Left cardiac atrium (tissue), 4 donors: ENCODE results near the gene ATP1A4. TPM values are rescaled to one million over a fixed set of nuclear protein-coding genes. Genes with fewer than 3 reads are reported as not detected.

Experiments
- ATAC-seq, 2 donors: fragments of 200-7000 bp; cut with Tn5 transposase; one replicate each; pipeline ENCODE4 v1.9.1; 2020; ENCODE audit warnings: mild to moderate bottlenecking in 2 of 2, moderate library complexity in 2 of 2
- DNase-seq: peaks from one replicate; pipeline ENCODE4 v3.0.0-alpha.2; 2020
- intact Hi-C, 2 donors: fragments of 100-400 bp; cut with DNase I; formaldehyde crosslinking; loops; one replicate each; pipeline versions ENCODE4 v1.14.1 to v1.15.1; 2022 to 2023
- total RNA-seq, 2 donors: library from RNA; stranded (reverse); fragmentation: NEBNext Ultra II Directional; extraction: Animal tissue kit (Norgen Biotek cat#: 25700); gene quantifications; one replicate each; pipeline ENCODE4 v1.2.1, GENCODE V29; 2021
- donor health status: DM: no; HTN: yes; CAD: no.
- donor health status: DM: no; HTN: yes; CAD: no; lungs with severe emphysema.
- donor health status: DM: yes; HTN: yes; CAD: no.
- donor health status: Dilated cardiomyopathy.

Gene ATP1A4
- total RNA-seq, 2 donors from 2014 or later = 0.13 TPM; not detected in 1

- no peak for ATAC-seq
- intact Hi-C loops = no loop called here
- DNase-seq = no peak
Measured at GRCh38 chr1:160136121-160136925, 15.1 kb upstream of the ATP1A4 start.

DNA sequence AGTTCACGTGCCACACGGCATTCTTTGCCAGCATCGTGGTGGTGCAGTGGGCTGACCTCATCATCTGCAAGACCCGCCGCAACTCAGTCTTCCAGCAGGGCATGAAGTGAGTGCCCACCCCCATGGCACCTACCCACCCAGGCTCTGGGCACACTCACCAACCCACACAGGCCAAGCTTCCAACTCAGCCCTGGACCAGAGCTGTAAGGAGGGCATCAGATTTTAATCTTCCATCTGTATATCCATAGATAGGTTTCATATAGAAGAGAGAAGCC lies 14.5 kb upstream of the ATP1A4 start:
- DNase-seq (no peak), ATAC-seq (no peak)
- intact Hi-C loops = no loop called here

DNA sequence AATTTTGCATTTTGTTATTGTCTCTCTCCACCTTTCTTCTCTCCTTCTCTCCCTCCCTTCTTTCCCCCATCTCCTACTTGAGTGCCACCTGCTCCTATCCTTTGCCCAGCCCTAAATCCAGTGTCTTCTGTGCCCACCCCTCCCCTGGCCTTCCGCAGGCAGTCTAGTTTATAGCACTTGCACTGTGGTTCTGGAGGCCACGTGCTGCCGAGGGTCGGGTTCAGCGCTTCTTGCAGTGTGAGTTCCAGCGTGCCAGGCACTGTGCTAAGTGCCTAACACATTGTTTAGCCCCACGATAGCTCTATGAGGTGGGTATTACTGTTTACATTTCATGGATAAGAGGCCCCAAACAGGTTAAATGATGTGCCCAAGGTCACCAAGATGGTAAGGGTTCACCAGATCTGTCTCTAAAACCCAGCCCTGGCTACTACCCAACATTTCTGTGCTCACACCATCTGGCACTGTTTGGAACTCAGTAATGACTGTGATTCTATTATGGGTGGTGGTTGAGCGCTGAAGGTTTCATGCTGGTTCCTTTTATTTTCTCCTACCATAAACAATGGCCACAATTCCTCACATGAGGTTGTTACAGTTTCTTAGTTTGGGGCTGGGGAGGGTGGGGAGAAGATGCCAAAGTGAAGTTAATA lies 14.1 kb upstream of the ATP1A4 start:
- ATAC-seq = peak in 1 of 2 donors; percentile 32

GRCh38 chr1:160139840-160140239 lies 11.6 kb upstream of the ATP1A4 start:
- intact Hi-C loops = no loop called here
- ATAC-seq (no peak), DNase-seq (no peak)

More for the DNA sequence above, 14.1 kb upstream of the ATP1A4 start:
- no peak for DNase-seq
- intact Hi-C loops = no loop called here

GRCh38 chr1:160143695-160144094 lies 7.7 kb upstream of the ATP1A4 start:
- intact Hi-C loops = no loop called here
- DNase-seq (no peak), ATAC-seq (no peak)

DNA sequence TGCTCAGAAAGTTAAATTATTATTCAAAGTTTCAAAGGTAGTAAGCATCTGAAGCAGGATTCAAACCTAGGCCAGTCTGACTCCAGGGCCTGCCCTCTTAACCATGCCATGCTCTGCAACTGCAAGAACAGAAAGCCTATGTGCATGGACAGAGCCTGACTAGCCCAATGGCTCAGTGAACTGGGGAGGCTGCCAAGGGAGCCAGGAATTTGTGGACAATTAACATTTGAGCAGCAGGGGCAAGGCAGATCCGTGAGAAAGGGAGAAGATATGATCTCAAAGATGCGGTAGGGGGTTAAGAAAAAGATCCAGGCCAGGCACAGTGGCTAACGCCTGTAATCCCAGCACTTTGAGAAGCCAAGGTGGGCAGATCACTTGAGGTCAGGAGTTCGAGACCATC lies 6.5 kb upstream of the ATP1A4 start:
- intact Hi-C loops = no loop called here

GRCh38 chr1:160146107-160146506 lies 5.3 kb upstream of the ATP1A4 start:
- DNase-seq (no peak), ATAC-seq (no peak)
- intact Hi-C loops = no loop called here

More for the DNA sequence above, 6.5 kb upstream of the ATP1A4 start:
- no peak for ATAC-seq
- no peak for DNase-seq

DNA sequence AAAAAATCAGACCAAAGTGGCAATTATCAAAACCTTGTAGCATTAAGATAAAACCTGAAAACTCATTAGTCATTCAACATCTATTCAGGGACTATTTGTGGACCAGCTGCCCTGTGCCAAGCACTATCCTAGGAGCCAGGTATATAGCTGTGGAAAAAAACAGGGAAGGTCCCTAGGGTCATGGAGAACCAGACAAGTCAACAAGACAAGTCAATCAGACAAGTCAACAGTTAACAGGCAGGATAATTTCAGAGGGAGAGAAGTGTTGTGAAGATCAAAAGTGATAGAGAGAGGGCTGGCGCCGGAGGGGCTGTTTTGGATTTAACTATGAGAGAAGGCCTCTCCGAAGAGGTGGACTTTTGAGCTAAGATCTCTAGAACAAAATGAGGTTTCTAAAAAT lies 3.3 kb upstream of the ATP1A4 start:
- ATAC-seq (peak in 1 of 2 donors; percentile 50), DNase-seq (no peak)
- intact Hi-C loops = no loop called here

- ATAC-seq = no peak
Measured at GRCh38 chr1:160149233-160149632, 2.2 kb upstream of the ATP1A4 start.

DNA sequence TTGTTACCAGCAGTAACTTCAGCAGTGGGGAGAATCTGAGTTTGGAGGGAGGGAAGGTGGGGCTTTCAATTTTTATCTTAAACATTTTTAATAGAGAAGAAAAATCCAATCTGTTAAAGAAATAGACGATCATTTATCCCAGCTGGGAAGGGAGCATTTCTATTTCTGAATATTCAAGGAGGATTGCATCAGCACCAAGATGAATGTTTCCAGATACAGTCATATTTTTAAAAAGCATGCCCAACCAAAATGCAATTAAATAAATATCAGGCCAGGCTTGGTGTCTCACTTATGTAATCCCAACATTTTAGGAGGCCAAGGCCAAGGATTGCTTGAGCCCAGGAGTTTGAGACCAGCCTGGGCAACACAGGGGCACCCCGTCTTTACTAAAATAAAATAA lies 1.7 kb upstream of the ATP1A4 start:
- DNase-seq (no peak), ATAC-seq (no peak)
- intact Hi-C loops = no loop called here

More at GRCh38 chr1:160149233-160149632, 2.2 kb upstream of the ATP1A4 start:
- no peak for DNase-seq
- intact Hi-C loops = no loop called here

DNA sequence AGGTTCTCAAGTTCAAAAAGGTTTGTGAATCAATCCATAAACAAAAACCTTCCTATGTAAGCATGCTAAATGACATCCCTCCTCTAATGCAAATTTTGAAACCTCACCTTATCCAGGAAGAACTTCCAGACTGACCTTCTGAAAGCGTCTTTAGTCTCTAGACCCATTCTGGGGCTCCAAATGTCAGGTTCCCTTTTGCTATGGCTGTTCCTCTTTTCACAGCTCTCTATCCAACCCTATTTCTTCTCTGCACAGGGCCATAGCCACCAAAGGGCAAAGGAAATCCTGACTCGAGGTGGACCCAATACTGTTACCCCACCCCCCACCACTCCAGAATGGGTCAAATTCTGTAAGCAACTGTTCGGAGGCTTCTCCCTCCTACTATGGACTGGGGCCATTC lies 3.4 kb downstream of the ATP1A4 start:
- intact Hi-C loops = no loop called here
- DNase-seq (no peak), ATAC-seq (no peak)

DNA sequence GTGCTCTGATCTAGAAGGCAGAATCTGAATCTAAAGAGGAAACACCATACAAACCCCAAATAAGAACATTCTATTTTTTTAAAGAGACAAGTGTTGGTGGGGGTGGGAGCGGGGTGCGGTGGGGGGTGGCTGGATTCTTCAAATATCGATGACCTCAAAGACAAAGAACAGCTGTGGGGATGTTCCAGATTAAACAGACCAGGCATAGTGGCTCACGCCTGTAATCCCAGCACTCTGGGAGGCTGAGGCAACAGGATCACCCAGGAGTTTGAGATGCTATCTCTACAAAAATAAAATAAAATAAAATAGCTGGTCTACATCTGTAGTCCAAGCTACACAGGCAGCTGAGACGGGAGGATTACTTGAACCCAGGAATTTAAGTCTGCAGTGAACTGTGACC lies 5.0 kb downstream of the ATP1A4 start:
- DNase-seq (no peak), ATAC-seq (no peak)
- intact Hi-C loops = no loop called here

DNA sequence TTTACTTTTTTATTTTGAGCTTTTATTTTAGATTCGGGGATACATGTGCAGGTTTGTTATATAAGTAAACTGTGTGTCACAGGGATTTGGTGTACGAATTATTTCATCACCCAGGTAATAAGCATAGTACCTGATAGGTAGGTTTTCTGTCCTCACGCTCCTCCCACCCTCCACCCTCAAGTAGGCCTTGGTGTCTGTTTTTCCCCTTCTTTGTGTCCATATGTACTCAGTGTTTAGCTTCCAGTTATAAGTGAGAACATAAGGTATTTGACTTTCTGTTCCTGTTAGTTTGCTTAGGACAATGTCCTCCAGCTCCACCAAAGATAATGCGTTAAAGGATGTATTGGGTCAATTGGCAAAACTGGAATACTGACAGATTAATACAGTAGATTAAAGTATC lies 5.8 kb downstream of the ATP1A4 start:
- DNase-seq (no peak), ATAC-seq (no peak)
- intact Hi-C loops = no loop called here

DNA sequence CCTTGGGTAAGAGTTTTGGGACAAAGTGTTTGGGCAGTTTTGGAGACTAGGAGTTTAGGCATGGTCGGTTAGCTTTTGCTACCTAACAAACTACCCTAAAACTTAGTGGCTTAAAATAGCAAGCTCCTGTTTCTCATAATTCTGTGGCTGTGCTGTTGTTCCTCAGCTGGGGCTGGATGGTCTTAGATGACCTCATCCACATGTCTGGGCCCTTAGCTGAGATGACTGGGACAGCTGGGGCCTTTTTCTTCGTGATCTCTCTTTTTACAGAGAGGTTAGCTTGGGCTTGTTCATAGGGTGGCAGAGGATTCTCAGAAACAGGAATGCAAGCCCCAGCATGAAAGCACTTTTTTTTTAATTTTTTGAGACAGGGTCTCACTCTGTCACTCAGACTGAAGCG lies 6.6 kb downstream of the ATP1A4 start:
- intact Hi-C loops = no loop called here
- DNase-seq (no peak), ATAC-seq (no peak)

DNA sequence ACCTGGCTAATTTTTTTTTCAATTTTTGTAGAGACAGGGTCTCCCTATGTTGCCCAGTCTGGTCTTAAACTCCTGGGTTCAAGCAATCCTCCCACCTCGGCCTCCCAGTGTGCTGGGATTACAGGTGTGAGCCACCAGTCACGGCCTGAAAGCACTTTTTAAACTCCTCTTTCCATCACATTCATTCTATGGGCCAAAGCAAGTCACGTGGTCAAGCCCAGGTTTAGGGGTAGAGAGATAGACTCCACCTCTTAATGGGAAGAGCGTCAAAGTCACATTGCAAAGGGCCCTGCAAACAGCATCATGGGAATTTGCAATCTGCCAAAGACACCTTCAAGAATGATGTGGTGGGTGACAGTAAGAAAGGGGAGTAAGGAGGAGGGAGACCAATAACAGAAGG lies 7.1 kb downstream of the ATP1A4 start:
- no peak for DNase-seq
- no peak for ATAC-seq
- intact Hi-C loops = no loop called here

GRCh38 chr1:160159846-160160245 lies 8.4 kb downstream of the ATP1A4 start:
- DNase-seq (no peak), ATAC-seq (peak in 1 of 2 donors; percentile 16)
- intact Hi-C loops = no loop called here

DNA sequence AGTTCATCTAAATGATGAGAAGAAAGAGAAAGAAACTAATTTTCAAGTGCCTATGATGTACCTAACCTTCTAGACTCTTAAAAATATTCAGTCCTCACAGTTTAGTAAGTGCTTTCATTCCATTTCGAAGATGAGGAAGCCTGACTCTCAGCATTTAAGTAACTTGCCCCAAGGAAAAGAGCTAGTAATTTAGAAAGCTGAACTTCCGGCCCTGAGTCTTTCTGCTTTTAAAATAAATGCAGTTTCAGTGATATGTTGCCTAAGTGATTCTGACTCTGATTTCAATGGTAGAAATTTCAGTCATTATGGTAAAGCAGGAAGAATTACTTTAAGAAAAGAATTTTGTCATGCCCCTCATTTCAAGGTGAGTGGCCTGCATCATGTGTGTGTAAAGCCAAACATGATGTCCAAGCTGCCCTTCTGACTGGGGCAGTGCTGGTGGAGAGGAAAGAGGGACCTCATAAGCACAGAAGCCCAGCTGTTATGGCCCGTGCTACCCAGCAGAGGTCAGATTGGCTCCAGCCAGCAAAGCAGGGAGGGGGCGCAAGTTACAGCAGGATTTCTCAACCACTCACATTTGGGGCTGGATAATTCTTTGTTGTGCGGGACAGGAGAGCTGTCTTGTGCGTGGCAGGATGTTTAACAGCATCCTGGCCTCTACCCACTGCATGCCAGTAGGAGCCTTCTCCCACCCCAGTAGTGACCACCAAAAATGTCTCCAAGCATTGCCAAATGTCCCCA lies 10.7 kb downstream of the ATP1A4 start:
- intact Hi-C loops = no loop called here
- DNase-seq (no peak), ATAC-seq (peak; percentile 65 to 71)

- DNase-seq (no peak), ATAC-seq (no peak)
- intact Hi-C loops = no loop called here
Measured at GRCh38 chr1:160162931-160163330, 11.5 kb downstream of the ATP1A4 start.

DNA sequence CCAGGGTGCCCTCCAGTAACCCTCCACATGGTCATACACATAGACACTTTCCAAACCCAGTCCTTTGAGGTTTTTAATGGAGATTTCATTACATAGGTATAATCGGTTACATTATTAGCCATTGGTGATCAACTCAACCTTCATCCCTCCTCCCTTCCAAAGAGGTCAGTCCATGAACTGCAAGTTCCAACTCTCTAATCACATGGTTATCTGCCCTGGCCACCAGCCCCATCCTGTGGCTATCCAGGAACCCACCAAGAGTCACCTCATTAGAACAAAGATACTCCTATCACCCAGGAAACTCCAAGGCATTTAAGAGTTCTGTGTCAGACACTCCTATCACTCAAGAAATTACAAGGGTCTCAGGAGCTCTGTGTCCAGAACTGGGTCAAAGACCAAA lies 12.2 kb downstream of the ATP1A4 start:
- DNase-seq (no peak), ATAC-seq (no peak)
- intact Hi-C loops = no loop called here

- intact Hi-C loops = no loop called here
- DNase-seq (no peak), ATAC-seq (no peak)
Measured at GRCh38 chr1:160164121-160164520, 12.7 kb downstream of the ATP1A4 start.
